NB4 (cell line): ENCODE measurements around the gene ARL8A.

Experiments used
- DNase-seq: peaks from one replicate; pipeline ENCODE4 v3.0.0; 2010; ENCODE audit warnings: low read depth
- H3K4me3 ChIP-seq: one replicate; pipeline ENCODE4 v1.5.1; 2011; ENCODE audit warnings: mild to moderate bottlenecking, low read depth, low read length, moderate library complexity
- MYC ChIP-seq: IDR thresholded peaks from 2 replicates; pipeline ENCODE4 v1.6.1; 2011; ENCODE audit warnings: low read depth, low read length
- POLR2A ChIP-seq: IDR thresholded peaks from 2 replicates; pipeline ENCODE4 v1.6.1; 2011; ENCODE audit warnings: mild to moderate bottlenecking; ENCODE audit not compliant: insufficient read length; ENCODE audit errors: extremely low read depth
- TF ChIP-seq, protein P1 (sequence below): IDR thresholded peaks from one replicate; pipeline ENCODE4 v1.5.1; 2012; ENCODE audit warnings: low read depth, low read length
- TF ChIP-seq, protein P2 (sequence below): IDR thresholded peaks from 2 replicates; pipeline ENCODE4 v1.6.1; 2011; ENCODE audit warnings: low read depth, low read length

Gene ARL8A

DNA sequence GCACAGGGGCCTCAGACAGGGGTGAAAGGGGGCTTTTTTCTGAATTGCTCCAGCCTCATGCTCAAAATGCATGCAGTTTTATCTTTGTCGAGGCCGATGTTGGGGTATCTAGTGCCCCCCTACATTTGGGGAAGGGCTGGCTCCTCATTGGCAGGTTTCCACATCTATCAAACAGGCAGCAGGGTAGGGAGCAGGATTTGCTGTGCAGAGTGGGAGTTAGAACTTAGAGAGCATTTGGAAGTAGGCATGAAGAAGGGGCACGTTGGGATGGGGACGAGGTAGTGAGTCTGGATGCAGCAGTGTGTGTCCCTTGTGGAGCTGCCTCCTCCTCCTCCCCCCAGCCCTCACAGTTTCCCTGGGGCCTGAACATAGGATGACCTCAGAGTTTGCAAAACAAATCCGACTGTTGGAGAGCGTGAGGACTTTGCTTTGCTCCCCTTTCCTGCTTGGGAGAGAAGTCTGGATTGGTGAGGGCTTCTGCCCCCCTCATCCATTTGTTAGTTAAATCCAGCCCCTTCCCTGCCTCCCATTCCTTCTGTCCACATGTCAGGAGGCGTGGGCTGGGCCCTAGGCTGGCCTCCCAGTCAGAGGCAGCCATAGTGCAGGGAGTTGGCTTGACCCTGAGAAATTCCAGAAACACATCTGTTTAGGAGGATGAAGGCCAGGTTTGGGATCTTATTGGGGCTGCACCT is 58.7 kb downstream of the ARL8A start:
- TF ChIP-seq, protein P1, sequence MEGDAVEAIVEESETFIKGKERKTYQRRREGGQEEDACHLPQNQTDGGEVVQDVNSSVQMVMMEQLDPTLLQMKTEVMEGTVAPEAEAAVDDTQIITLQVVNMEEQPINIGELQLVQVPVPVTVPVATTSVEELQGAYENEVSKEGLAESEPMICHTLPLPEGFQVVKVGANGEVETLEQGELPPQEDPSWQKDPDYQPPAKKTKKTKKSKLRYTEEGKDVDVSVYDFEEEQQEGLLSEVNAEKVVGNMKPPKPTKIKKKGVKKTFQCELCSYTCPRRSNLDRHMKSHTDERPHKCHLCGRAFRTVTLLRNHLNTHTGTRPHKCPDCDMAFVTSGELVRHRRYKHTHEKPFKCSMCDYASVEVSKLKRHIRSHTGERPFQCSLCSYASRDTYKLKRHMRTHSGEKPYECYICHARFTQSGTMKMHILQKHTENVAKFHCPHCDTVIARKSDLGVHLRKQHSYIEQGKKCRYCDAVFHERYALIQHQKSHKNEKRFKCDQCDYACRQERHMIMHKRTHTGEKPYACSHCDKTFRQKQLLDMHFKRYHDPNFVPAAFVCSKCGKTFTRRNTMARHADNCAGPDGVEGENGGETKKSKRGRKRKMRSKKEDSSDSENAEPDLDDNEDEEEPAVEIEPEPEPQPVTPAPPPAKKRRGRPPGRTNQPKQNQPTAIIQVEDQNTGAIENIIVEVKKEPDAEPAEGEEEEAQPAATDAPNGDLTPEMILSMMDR = no peak
- TF ChIP-seq MYC (no peak), POLR2A (no peak)
- TF ChIP-seq, protein P2, sequence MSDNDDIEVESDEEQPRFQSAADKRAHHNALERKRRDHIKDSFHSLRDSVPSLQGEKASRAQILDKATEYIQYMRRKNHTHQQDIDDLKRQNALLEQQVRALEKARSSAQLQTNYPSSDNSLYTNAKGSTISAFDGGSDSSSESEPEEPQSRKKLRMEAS = no peak
- H3K4me3 ChIP-seq = no peak overlapping the region
- no peak for DNase-seq

DNA sequence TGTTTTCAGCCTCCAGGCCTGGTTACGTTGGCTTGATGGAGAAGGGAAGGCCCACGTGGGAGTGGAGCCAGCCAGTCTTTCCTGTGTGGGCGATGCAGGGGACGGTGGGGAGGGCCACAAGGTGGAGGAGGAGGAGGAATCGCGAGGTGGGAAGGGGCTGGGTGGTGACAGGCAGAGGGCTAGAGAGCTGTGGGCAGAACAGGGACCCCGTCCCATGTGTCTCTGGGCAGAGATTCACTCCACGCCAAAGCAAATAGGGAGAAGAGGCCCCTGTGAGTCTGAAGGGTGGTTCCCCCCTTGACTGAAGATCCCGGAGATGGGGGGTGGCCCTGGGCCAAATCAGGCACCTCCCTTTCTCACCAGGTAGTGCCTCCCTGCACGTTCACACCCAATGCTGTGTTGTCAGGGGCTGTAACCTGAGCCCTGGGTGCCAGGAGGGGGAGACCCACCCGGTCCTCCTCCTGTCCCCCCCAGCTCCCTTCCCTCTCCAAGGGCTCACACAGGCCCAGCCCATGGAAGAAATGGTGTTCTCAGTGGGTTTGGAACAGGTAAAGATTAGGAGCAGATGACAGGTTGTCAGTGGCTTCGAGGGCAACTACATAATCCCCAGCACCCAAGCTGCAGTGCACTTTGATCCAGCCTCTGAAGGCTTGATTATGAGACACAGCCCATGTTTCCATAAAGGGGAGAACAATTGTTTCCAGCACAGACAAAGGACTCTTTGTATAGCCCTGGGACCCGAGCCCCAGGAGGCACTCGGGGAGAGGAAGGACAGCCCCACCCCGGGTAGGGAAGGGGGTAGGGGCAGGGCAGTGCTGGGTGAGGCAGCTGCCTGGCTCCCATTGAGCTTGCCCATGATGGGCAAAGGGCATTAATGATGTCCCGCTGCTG is 59.5 kb downstream of the ARL8A start:
- DNase-seq = no peak
- TF ChIP-seq, protein P1 = no peak
- TF ChIP-seq, protein P2 = no peak
- TF ChIP-seq MYC (no peak), POLR2A (no peak)
- H3K4me3 ChIP-seq = no peak overlapping the region
